ENCODE results near the gene TSPOAP1. TPM values are rescaled to one million over a fixed set of nuclear protein-coding genes. Genes with fewer than 3 reads are reported as not detected.

TSPOAP1 gene
- total RNA-seq, 4 donors from 2014 or later = 0.72 to 1.6 (median 1.0) TPM

- H3K27ac ChIP-seq = peak overlapping the region in 1 of 4 donors; percentile 10
- ATAC-seq (no peak), DNase-seq (no peak)
- peaks cover 7% of the 10 kb centered on the region in 2 donors for H3K4me1 ChIP-seq
- TF ChIP-seq CTCF (IDR thresholded peaks at IDR 0.05 in 4 of 5, conservative IDR thresholded peaks at IDR 0.05 in 1 of 5) (no peak), POLR2A (IDR thresholded peaks at IDR 0.05) (no peak)
- peaks cover 3 to 18% (median 7%) of the 10 kb centered on the region in 3 donors for H3K27me3 ChIP-seq
- H3K4me3 ChIP-seq = peak overlapping the region in 1 of 4 donors; percentile 43
- H3K9me3 ChIP-seq = no peaks in the 10 kb centered on the region
- in situ Hi-C loops (cut with MboI; ENCODE audit: low sequenced_read_pairs in 4 of 4) = no loop called here
- H3K36me3 ChIP-seq = no peaks in the 10 kb centered on the region
- intact Hi-C loops (cut with DNase I; ENCODE audit: low total_unique reads) = no loop called here
Observed at GRCh38 chr17:58332778-58333735, 4.5 kb upstream of the TSPOAP1 start.

- ATAC-seq (no peak), DNase-seq (peak in 1 of 2 donors; percentile 46)
- in situ Hi-C loops (cut with MboI; ENCODE audit: low sequenced_read_pairs in 4 of 4) = no loop called here
- Histone ChIP-seq H3K36me3 (no peaks in the 10 kb centered on the region), H3K27me3 (peaks cover 3 to 17% (median 7%) of the 10 kb centered on the region in 3 donors), H3K27ac (peak overlapping the region in 3 of 4 donors; percentile 10 to 42 (median 18)), H3K9me3 (no peaks in the 10 kb centered on the region), H3K4me3 (peak overlapping the region in 2 of 4 donors; percentile 17 to 43), H3K4me1 (peaks cover 7% of the 10 kb centered on the region in 2 donors)
- intact Hi-C loops (cut with DNase I; ENCODE audit: low total_unique reads) = no loop called here
- TF ChIP-seq CTCF (IDR thresholded peaks at IDR 0.05 in 4 of 5, conservative IDR thresholded peaks at IDR 0.05 in 1 of 5) (no peak), POLR2A (IDR thresholded peaks at IDR 0.05) (peak in 1 of 2 donors; percentile 47)
Observed at GRCh38 chr17:58331815-58332777, 3.5 kb upstream of the TSPOAP1 start.

- TF ChIP-seq POLR2A (IDR thresholded peaks at IDR 0.05) = no peak
- TF ChIP-seq CTCF (IDR thresholded peaks at IDR 0.05 in 4 of 5, conservative IDR thresholded peaks at IDR 0.05 in 1 of 5) = no peak
- H3K27ac ChIP-seq = peak overlapping the region in 2 of 4 donors; percentile 18 to 42
- intact Hi-C loops (cut with DNase I; ENCODE audit: low total_unique reads) (no loop called here), in situ Hi-C loops (cut with MboI; ENCODE audit: low sequenced_read_pairs in 4 of 4) (no loop called here)
- H3K36me3 ChIP-seq = no peaks in the 10 kb centered on the region
- ATAC-seq = no peak
- H3K4me3 ChIP-seq = peak overlapping the region in 2 of 4 donors; percentile 17 to 43
- DNase-seq = no peak
- H3K4me1 ChIP-seq = peaks cover under 1 to 2% of the 10 kb centered on the region in 2 donors
- H3K27me3 ChIP-seq = peaks cover 3 to 17% (median 7%) of the 10 kb centered on the region in 3 donors
- no peaks in the 10 kb centered on the region for H3K9me3 ChIP-seq
Observed at GRCh38 chr17:58330997-58331814, 2.6 kb upstream of the TSPOAP1 start.

- TF ChIP-seq CTCF (IDR thresholded peaks at IDR 0.05 in 4 of 5, conservative IDR thresholded peaks at IDR 0.05 in 1 of 5) (no peak), POLR2A (IDR thresholded peaks at IDR 0.05) (no peak)
- no peak for ATAC-seq
- peak overlapping the region in 1 of 4 donors; percentile 42 for H3K27ac ChIP-seq
- no peaks in the 10 kb centered on the region for H3K4me1 ChIP-seq
- H3K36me3 ChIP-seq = no peaks in the 10 kb centered on the region
- DNase-seq = no peak
- peak overlapping the region in 1 of 4 donors; percentile 43 for H3K4me3 ChIP-seq
- H3K9me3 ChIP-seq = no peaks in the 10 kb centered on the region
- in situ Hi-C loops (cut with MboI; ENCODE audit: low sequenced_read_pairs in 4 of 4) (no loop called here), intact Hi-C loops (cut with DNase I; ENCODE audit: low total_unique reads) (no loop called here)
- peaks cover 3 to 17% (median 7%) of the 10 kb centered on the region in 3 donors for H3K27me3 ChIP-seq
Observed at GRCh38 chr17:58330538-58330996, 2.0 kb upstream of the TSPOAP1 start.

All from gastrocnemius medialis (tissue), 4 donors.